ENCODE results near the gene ATN1. TPM values are rescaled to one million over a fixed set of nuclear protein-coding genes. Genes with fewer than 3 reads are reported as not detected.

Gene ATN1
- total and polyA plus RNA-seq, 9 of the 15 experiments (the other 6 are each of a cell fraction or from before 2014, with no cell fraction given) = 0.15 to 49.8 (median 2.7) TPM

- peak; percentile 87 for FAIRE-seq
- WGBS (ENCODE audit: insufficient coverage, low coverage, missing lambda C conversion rate) = 2% methylated on average over 39 of the region's 48 CpGs
- peak; percentile 51; the same call in 1 of the 2 replicates for TF ChIP-seq FOXK1 (CRISPR knock-in tag; IDR thresholded peaks at IDR 0.05; ENCODE audit: borderline replicate concordance)
- peak; percentile 18; the same call in 1 of the 2 replicates for TF ChIP-seq MXI1 (IDR thresholded peaks at IDR 0.05; ENCODE audit: low read depth, low read length)
- TF ChIP-seq ELF1 (tag; IDR thresholded peaks at IDR 0.05) = 0 out of 2 replicates have a peak, but pooled peaks have one; percentile 10
- TF ChIP-seq CTBP1 (IDR thresholded peaks at IDR 0.05; ENCODE audit: borderline replicate concordance) = peak; percentile 97
- TF ChIP-seq PHTF2 (CRISPR knock-in tag; IDR thresholded peaks at IDR 0.05) = no peak
- peak; percentile 72 for TF ChIP-seq E2F8 (IDR thresholded peaks at IDR 0.05; ENCODE audit: low read depth, partially characterized antibody)
- TF ChIP-seq ZFX (CRISPR knock-in tag; IDR thresholded peaks at IDR 0.05) = peak; percentile 44; the same call in 1 of the 2 replicates
- peak; percentile 93 for TF ChIP-seq SFPQ (IDR thresholded peaks at IDR 0.05; ENCODE audit: low read depth, low read length)
- TF ChIP-seq JUN (IDR thresholded peaks at IDR 0.05; ENCODE audit: borderline replicate concordance, low read depth, low read length) = 0 out of 2 replicates have a peak, but pooled peaks have one; percentile 53
- TF ChIP-seq JUN (CRISPR knock-in tag; IDR thresholded peaks at IDR 0.05; ENCODE audit: borderline replicate concordance) = no peak
- peak; percentile 51 for TF ChIP-seq VEZF1 (CRISPR knock-in tag; IDR thresholded peaks at IDR 0.05)
- no peak for TF ChIP-seq ZKSCAN1 (IDR thresholded peaks at IDR 0.05; ENCODE audit: low read depth, low read length)
- peak; percentile 68 for TF ChIP-seq SMC3 (conservative IDR thresholded peaks at IDR 0.05; ENCODE audit: insufficient read depth, low read depth, low read length)
These were observed 16.8 kb downstream of the ATN1 start for GRCh38 chr12:6944381-6945186.

More at GRCh38 chr12:6944381-6945186, 16.8 kb downstream of the ATN1 start:
- intact Hi-C loops (cut with micrococcal nuclease) (loop anchor here (1.0 to 5.0 kb wide), 5 partner anchors 20 to 164 kb away; partner anchors contain the start of genes C1RL and TPI1), in situ Hi-C loops (cut with MboI) (loop anchor here (5.0 kb wide), 1 partner anchor 77 kb away; the partner anchor contains the start of gene TPI1)
- Histone ChIP-seq H3K27me3 (ENCODE audit: control insufficient read depth in 2 of 2, insufficient read depth in 2 of 2, low read length in 2 of 2) (no peaks in the 10 kb centered on the region), H4K20me1 (replicated peaks; ENCODE audit: control insufficient read depth, insufficient read depth, low read length) (no peaks in the 10 kb centered on the region), H3K9ac (ENCODE audit: insufficient read depth in 1 of 2, low read depth in 2 of 2, low read length in 2 of 2) (peak overlapping the region; percentile 86 to 88), H3K27ac (ENCODE audit: extremely low read depth, low read depth, low read length) (peak overlapping the region; percentile 96), H3K4me1 (replicated peaks in 1 of 2; ENCODE audit: control insufficient read depth in 2 of 2, insufficient read depth in 2 of 2, low read length in 2 of 2) (peaks cover 13 to 50% of the 10 kb centered on the region in 2 experiments), H2AFZ (ENCODE audit: low read depth, low read length) (peak overlapping the region; percentile 79), H3K9me1 (ENCODE audit: control insufficient read depth, insufficient read depth, low read length) (no peaks in the 10 kb centered on the region), H3K79me2 (ENCODE audit: control insufficient read depth, insufficient read depth, low read length) (peaks cover 13% of the 10 kb centered on the region), H3K4me3 (peak overlapping the region; percentile 49), H3K4me2 (ENCODE audit: insufficient read depth, low read length) (peak overlapping the region; percentile 94), H3K9me3 (replicated peaks; ENCODE audit: control insufficient read depth, insufficient read depth, low read depth, low read length) (no peaks in the 10 kb centered on the region), H3K36me3 (ENCODE audit: control insufficient read depth, insufficient read depth, low read length) (peaks cover 24% of the 10 kb centered on the region; the same call in 2 of the 3 replicates)
- peak; percentile 55 to 92 (median 65) for DNase-seq (ENCODE audit: extremely low read depth in 1 of 4, low spot score in 3 of 4)
- POLR2A ChIA-PET = interaction anchor here (0.5 to 6.3 kb wide), 40 partner anchors 10 to 322 kb away, joined by 3 to 98 read pairs (median 5); partner anchors contain the start of genes ATN1, C1RL, CDCA3 and LRRC23
- CTCF ChIA-PET (ENCODE audit: low intra/inter-chr PET ratio) = interaction anchor here (1.3 to 2.3 kb wide), 5 partner anchors 17 to 165 kb away, joined by 4 to 14 read pairs (median 12); partner anchors contain the start of gene C1R
- BruUV-seq (replicated peaks) = no TSS peak
- ATAC-seq = peak; percentile 72

Data from K562 (cell line).